HepG2 (cell line): ENCODE measurements around the gene TVP23A. TPM values are rescaled to one million over a fixed set of nuclear protein-coding genes. Genes with fewer than 3 reads are reported as not detected.

Experiments
- ARNT ChIP-seq: fragments of 450-650 bp; IDR thresholded peaks from 2 replicates; pipeline ENCODE4 v1.6.1; 2017
- CEBPZ ChIP-seq: IDR thresholded peaks from 2 replicates; pipeline ENCODE4 v1.6.1; 2012; ENCODE audit warnings: low read length, improper control_type of control experiment
- CHD2 ChIP-seq: IDR thresholded peaks from 2 replicates; pipeline ENCODE4 v1.6.1; 2011; ENCODE audit warnings: low read depth, low read length, improper control_type of control experiment
- JARID2 ChIP-seq: sonication (generic); formaldehyde crosslinking; IDR thresholded peaks from 2 replicates; pipeline ENCODE4 v1.8.1; 2023; ENCODE audit warnings: missing genetic modification reagents, inconsistent platforms; ENCODE audit not compliant: insufficient replicate concordance
- KAT8 ChIP-seq: IDR thresholded peaks from 2 replicates; pipeline ENCODE4 v1.6.1; 2016; ENCODE audit warnings: missing genetic modification reagents, missing compliant biosample characterization
- MBNL3 ChIP-seq: fragments of 250-450 bp; sonication (Bioruptor Pico); conservative IDR thresholded peaks from 2 replicates; pipeline ENCODE4 v1.8.0; 2022; ENCODE audit warnings: mild to moderate bottlenecking, inconsistent platforms
- NFE2L2 ChIP-seq: fragments of 150-350 bp; IDR thresholded peaks from 2 replicates; pipeline ENCODE4 v1.6.1; 2014; ENCODE audit warnings: low read length
- ONECUT2 ChIP-seq: sonication (generic); formaldehyde crosslinking; IDR thresholded peaks from 2 replicates; pipeline ENCODE4 v1.4.0; 2020; ENCODE audit warnings: missing genetic modification reagents
- POGK ChIP-seq: sonication (generic); formaldehyde crosslinking; conservative IDR thresholded peaks from 2 replicates; pipeline ENCODE4 v1.8.0; 2022; ENCODE audit warnings: mild to moderate bottlenecking, moderate library complexity, missing genetic modification reagents
- RXRA ChIP-seq: sonication (generic); formaldehyde crosslinking; IDR thresholded peaks from 2 replicates; pipeline ENCODE4 v1.5.1; 2020; ENCODE audit warnings: missing genetic modification reagents
- TFAP4 ChIP-seq: sonication (generic); IDR thresholded peaks from 2 replicates; pipeline ENCODE4 v1.6.1; 2016; ENCODE audit warnings: low read depth, borderline replicate concordance
- UBTF ChIP-seq: sonication (generic); formaldehyde crosslinking; IDR thresholded peaks from 2 replicates; pipeline ENCODE4 v1.4.0; 2020; ENCODE audit warnings: mild to moderate bottlenecking, missing genetic modification reagents
- ZFAT ChIP-seq: sonication (generic); formaldehyde crosslinking; conservative IDR thresholded peaks from 2 replicates; pipeline ENCODE4 v1.8.1; 2023; ENCODE audit warnings: missing genetic modification reagents, inconsistent platforms
- ZNF235 ChIP-seq: sonication (generic); formaldehyde crosslinking; IDR thresholded peaks from 2 replicates; pipeline ENCODE4 v1.8.1; 2023; ENCODE audit warnings: mild to moderate bottlenecking, missing genetic modification reagents, borderline replicate concordance
- ZNF263 ChIP-seq: sonication (generic); formaldehyde crosslinking; IDR thresholded peaks from 2 replicates; pipeline ENCODE4 v1.4.0; 2020; ENCODE audit warnings: missing genetic modification reagents
- ZNF274 ChIP-seq: sonication (generic); formaldehyde crosslinking; IDR thresholded peaks from 2 replicates; pipeline ENCODE4 v1.5.1; 2020; ENCODE audit warnings: mild to moderate bottlenecking, missing genetic modification reagents
- ZNF331 ChIP-seq: sonication (generic); formaldehyde crosslinking; IDR thresholded peaks from 2 replicates; pipeline ENCODE4 v1.4.0; 2020; ENCODE audit warnings: missing genetic modification reagents
- ZNF557 ChIP-seq: sonication (generic); formaldehyde crosslinking; IDR thresholded peaks from 2 replicates; pipeline ENCODE4 v1.4.0; 2020; ENCODE audit warnings: missing genetic modification reagents
- ZNF572 ChIP-seq: sonication (generic); formaldehyde crosslinking; IDR thresholded peaks from 2 replicates; pipeline ENCODE4 v1.5.1; 2020; ENCODE audit warnings: mild to moderate bottlenecking, missing genetic modification reagents
- ZSCAN21 ChIP-seq: sonication (generic); formaldehyde crosslinking; IDR thresholded peaks from 2 replicates; pipeline ENCODE4 v1.8.0; 2022; ENCODE audit warnings: mild to moderate bottlenecking, missing genetic modification reagents, moderate library complexity, borderline replicate concordance
- polyA plus RNA-seq, 8 experiments: library from polyadenylated mRNA; depleted of rRNA in 3 of 8; stranded (reverse) in 7 of 8; unstranded in 1 of 8; fragments of >200 nt; fragmentation: Illumina TruSeq in 4 of 8; extraction: Trizol in 4 of 8; gene quantifications; 2 replicates each; pipeline versions ENCODE4 v1.2.1 to v1.2.3, GENCODE V29; 2011 to 2016; ENCODE audit warnings: low read depth in 4 of 8, missing spikeins in 1 of 8, mixed read lengths in 1 of 8; ENCODE audit not compliant: insufficient read depth in 1 of 8
- total RNA-seq, 5 experiments: library from RNA; depleted of rRNA; stranded (reverse); fragments of >200 nt; fragmentation: Illumina TruSeq; extraction: Trizol; gene quantifications; 2 replicates each; pipeline ENCODE4 v1.2.3, GENCODE V29; 2016; ENCODE audit warnings: low read depth in 1 of 5

TVP23A gene
- total and polyA plus RNA-seq, 2 of the 13 experiments (the other 11 are each of a cell fraction or from before 2014, with no cell fraction given), result not detected

GRCh38 chr16:10728003-10728887 is 90.3 kb downstream of the TVP23A start (continued):
- TF ChIP-seq CEBPZ (no peak), ZNF331 (CRISPR knock-in tag) (0 out of 2 replicates have a peak, but pooled peaks have one; percentile 35), CHD2 (no peak), MBNL3 (CRISPR knock-in tag) (no peak), ZFAT (no peak), POGK (CRISPR knock-in tag) (0 out of 2 replicates have a peak, but pooled peaks have one; percentile 30), TFAP4 (peak; percentile 82; the same call in 1 of the 2 replicates), ZSCAN21 (CRISPR knock-in tag) (no peak), ZNF235 (no peak), RXRA (peak; percentile 95), ZNF557 (CRISPR knock-in tag) (no peak), ONECUT2 (no peak), JARID2 (CRISPR knock-in tag) (no peak), KAT8 (CRISPR knock-in tag) (peak; percentile 47; the same call in 1 of the 2 replicates), ZNF274 (peak; percentile 60; the same call in 1 of the 2 replicates), ZNF263 (CRISPR knock-in tag) (peak; percentile 64; the same call in 1 of the 2 replicates), UBTF (CRISPR knock-in tag) (peak; percentile 59), NFE2L2 (no peak), ARNT (no peak), ZNF572 (CRISPR knock-in tag) (peak; percentile 79)
